SK-N-SH (cell line): ENCODE results near the gene DHPS. TPM values are rescaled to one million over a fixed set of nuclear protein-coding genes. Genes with fewer than 3 reads are reported as not detected.
A peak's percentile ranks its signal among the peaks of the same experiment; 100 is the strongest.

Experiments used
- CTCF ChIA-PET: fragments of 300-600, 350-600 bp; formaldehyde crosslinking; extraction: SDS; loops from one replicate; lab custom pipeline; 2021; lab: Yijun Ruan, JAX
- POLR2A ChIA-PET: fragments of 350-600 bp; sonication (Branson Sonifier 250); formaldehyde crosslinking; extraction: SDS; loops from one replicate; lab custom pipeline; 2020; ENCODE audit warnings: antibody characterized with exemption, inconsistent platforms; lab: Yijun Ruan, JAX
- DNase-seq: peaks from one replicate; pipeline ENCODE4 v3.0.0; 2012
- H2AFZ ChIP-seq: fragments of 200-600 bp; sonication (generic); 2 replicates; pipeline ENCODE4 v1.8.1; 2016; ENCODE audit warnings: antibody characterized with exemption, mild to moderate bottlenecking, low read depth
- H3F3A ChIP-seq: fragments of 200-600 bp; sonication (generic); replicated peaks from 2 replicates; pipeline ENCODE3; 2016; ENCODE audit warnings: antibody characterized with exemption, mild to moderate bottlenecking; ENCODE audit not compliant: insufficient read depth
- H3K27ac ChIP-seq, 2 experiments: fragments of 200-500 bp in 1 of 2; fragments of 200-600 bp in 1 of 2; sonication (Bioruptor generic) in 1 of 2; sonication (generic), shearing (Covaris generic) in 1 of 2; 2 replicates each; pipeline versions ENCODE4 v1.5.1 to v1.6.1; 2014 to 2016; ENCODE audit warnings: low read depth in 2 of 2, inconsistent platforms in 1 of 2, low read length in 1 of 2, mild to moderate bottlenecking in 1 of 2, mixed read lengths in 1 of 2
- H3K27me3 ChIP-seq: fragments of 200-600 bp; sonication (generic), shearing (Covaris generic); 2 replicates; pipeline ENCODE4 v1.6.1; 2016; ENCODE audit warnings: mixed run types; ENCODE audit not compliant: insufficient read depth
- H3K36me3 ChIP-seq, 2 experiments: fragments of 200-500 bp in 1 of 2; fragments of 200-600 bp in 1 of 2; sonication (Bioruptor generic) in 1 of 2; sonication (generic) in 1 of 2; replicated peaks in 1 of 2; 2 replicates each; pipeline versions ENCODE3 to v1.5.1; 2014 to 2016; ENCODE audit warnings: low read length in 1 of 2, mild to moderate bottlenecking in 1 of 2; ENCODE audit not compliant: insufficient read depth in 2 of 2, control insufficient read depth in 1 of 2
- H3K4me1 ChIP-seq, 2 experiments: fragments of 200-500 bp in 1 of 2; fragments of 200-600 bp in 1 of 2; sonication (Bioruptor generic) in 1 of 2; sonication (generic), shearing (Covaris generic) in 1 of 2; 2 replicates each; pipeline versions ENCODE4 v1.5.1 to v1.6.1; 2014 to 2016; ENCODE audit warnings: low read depth in 1 of 2, low read length in 1 of 2, mixed run types in 1 of 2; ENCODE audit not compliant: insufficient read depth in 2 of 2, control insufficient read depth in 1 of 2
- H3K4me2 ChIP-seq: fragments of 200-600 bp; sonication (generic), shearing (Covaris generic); 2 replicates; pipeline ENCODE4 v1.6.1; 2017; ENCODE audit warnings: mixed run types
- H3K4me3 ChIP-seq, 2 experiments: fragments of 200-500 bp in 1 of 2; fragments of 200-600 bp in 1 of 2; sonication (Bioruptor generic) in 1 of 2; sonication (generic), shearing (Covaris generic) in 1 of 2; 2 replicates each; pipeline versions ENCODE4 v1.5.1 to v1.8.1; 2014 to 2016; ENCODE audit warnings: low read depth in 2 of 2, inconsistent platforms in 1 of 2, low read length in 1 of 2, mild to moderate bottlenecking in 1 of 2, mixed read lengths in 1 of 2, moderate library complexity in 1 of 2
- H3K79me2 ChIP-seq: fragments of 200-600 bp; sonication (generic); 2 replicates; pipeline ENCODE4 v1.8.1; 2017; ENCODE audit warnings: mild to moderate bottlenecking; ENCODE audit not compliant: insufficient read depth
- H3K9ac ChIP-seq: fragments of 200-600 bp; sonication (generic); 2 replicates; pipeline ENCODE4 v1.6.1; 2017; ENCODE audit warnings: mixed run types
- H3K9me2 ChIP-seq: fragments of 200-600 bp; sonication (generic); 2 replicates; pipeline ENCODE4 v1.6.1; 2017; ENCODE audit warnings: mixed run types
- H3K9me3 ChIP-seq: fragments of 200-600 bp; sonication (generic); 2 replicates; pipeline ENCODE4 v1.6.1; 2017; ENCODE audit warnings: mixed run types, mild to moderate bottlenecking, moderate library complexity
- H4K20me1 ChIP-seq: fragments of 200-600 bp; sonication (generic); 2 replicates; pipeline ENCODE4 v1.6.1; 2017; ENCODE audit warnings: mild to moderate bottlenecking, mixed run types; ENCODE audit not compliant: insufficient read depth
- CHD2 ChIP-seq: fragments of 150-350 bp; IDR thresholded peaks from 2 replicates; pipeline ENCODE4 v1.6.1; 2018; ENCODE audit warnings: low read length; ENCODE audit not compliant: partially characterized antibody
- FOXM1 ChIP-seq: IDR thresholded peaks from 2 replicates; pipeline ENCODE4 v1.4.0; 2012; ENCODE audit warnings: low read depth, mild to moderate bottlenecking
- GABPA ChIP-seq: IDR thresholded peaks from 2 replicates; pipeline ENCODE4 v1.4.0; 2012; ENCODE audit warnings: low read depth, mild to moderate bottlenecking
- JUND ChIP-seq: IDR thresholded peaks from 2 replicates; pipeline ENCODE4 v1.4.0; 2012
- MAX ChIP-seq: IDR thresholded peaks from 2 replicates; pipeline ENCODE4 v1.4.0; 2012; ENCODE audit warnings: low read depth
- MXI1 ChIP-seq: IDR thresholded peaks from 2 replicates; pipeline ENCODE4 v1.6.1; 2012; ENCODE audit warnings: mild to moderate bottlenecking, low read depth, low read length, improper control_type of control experiment
- NRF1 ChIP-seq: IDR thresholded peaks from 2 replicates; pipeline ENCODE4 v1.6.1; 2012; ENCODE audit warnings: low read depth, mild to moderate bottlenecking, low read length
- PBX3 ChIP-seq: IDR thresholded peaks from 2 replicates; pipeline ENCODE4; 2012
- POLR2AphosphoS5 ChIP-seq: IDR thresholded peaks from 2 replicates; pipeline ENCODE4 v1.6.1; 2012; ENCODE audit warnings: low read depth, low read length
- RCOR1 ChIP-seq: fragments of 150-350 bp; IDR thresholded peaks from 2 replicates; pipeline ENCODE4 v1.6.1; 2017; ENCODE audit warnings: antibody characterized with exemption, low read length
- SIN3A ChIP-seq: IDR thresholded peaks from 2 replicates; pipeline ENCODE4 v1.6.1; 2012; ENCODE audit warnings: low read depth, mild to moderate bottlenecking, low read length, moderate library complexity, borderline replicate concordance
- TAF1 ChIP-seq: IDR thresholded peaks from 2 replicates; pipeline ENCODE4 v1.6.1; 2012; ENCODE audit warnings: low read depth, mild to moderate bottlenecking, low read length, moderate library complexity, borderline replicate concordance
- USF1 ChIP-seq: IDR thresholded peaks from 2 replicates; pipeline ENCODE4 v1.4.0; 2012; ENCODE audit warnings: low read depth, borderline replicate concordance
- ZBTB33 ChIP-seq: IDR thresholded peaks from 2 replicates; pipeline ENCODE4 v1.4.0; 2012; ENCODE audit warnings: low read depth, borderline replicate concordance
- WGBS: methylation state at CpG from one replicate; pipeline ENCODE4 v1.1.6; 2017; ENCODE audit warnings: low lambda C conversion rate; 5-methylcytosine and 5-hydroxymethylcytosine counted together
- polyA plus RNA-seq, 3 experiments: library from polyadenylated mRNA; depleted of rRNA; stranded (reverse); fragments of >200 nt; gene quantifications; 2 replicates each; pipeline ENCODE4 v1.2.3, GENCODE V29; 2012

Gene DHPS
- polyA plus RNA-seq, 1 of the 3 experiments (the other 2 are of a cell fraction): 179 TPM

- H3K4me3 ChIP-seq: peak overlapping the region; percentile 71 to 94
- peak overlapping the region; percentile 82 for H3K9ac ChIP-seq
- H3K4me2 ChIP-seq: peak overlapping the region; percentile 90
- H3K27ac ChIP-seq: no peak overlapping the region; a peak in 1 of 4 replicates
- TF ChIP-seq GABPA (no peak), POLR2AphosphoS5 (no peak), MAX (no peak), NRF1 (no peak), JUND (no peak), FOXM1 (no peak), SIN3A (no peak)
- TF ChIP-seq, all 33 proteins: peak for 0
- H3K79me2 ChIP-seq: peaks cover 47% of the 10 kb centered on the region
- peaks cover 17% of the 10 kb centered on the region for H3F3A ChIP-seq
- no peaks in the 10 kb centered on the region for H3K9me3 ChIP-seq
- no peaks in the 10 kb centered on the region for H3K9me2 ChIP-seq
- ChIA-PET POLR2A (interaction anchor here (0.9 to 1.2 kb wide), 4 partner anchors 11 to 606 kb away, joined by 3 to 6 read pairs (median 4); no protein-coding TSS in a partner anchor), CTCF (interaction anchor here (0.9 to 3.1 kb wide), 10 partner anchors 8 to 742 kb away, joined by 3 to 12 read pairs (median 4); no protein-coding TSS in a partner anchor)
- no peaks in the 10 kb centered on the region for H3K27me3 ChIP-seq
- no peak for DNase-seq
- no peaks in the 10 kb centered on the region for H4K20me1 ChIP-seq
- peak overlapping the region; percentile 76 for H2AFZ ChIP-seq
- H3K36me3 ChIP-seq: peaks cover 11 to 16% of the 10 kb centered on the region in 2 experiments
- peaks cover 4 to 35% of the 10 kb centered on the region in 2 experiments; a peak in 2 of 4 replicates for H3K4me1 ChIP-seq
- 33% methylated on average over 5 of the region's 12 CpGs for WGBS
These were observed 15.9 kb downstream of the DHPS start for GRCh38 chr19:12665671-12666264.

GRCh38 chr19:12665281-12665573 lies 16.5 kb downstream of the DHPS start:
- H3K79me2 ChIP-seq: peaks cover 42% of the 10 kb centered on the region

More at GRCh38 chr19:12665281-12665573, 16.5 kb downstream of the DHPS start:
- WGBS: 97% methylated on average over 10 of the region's 10 CpGs
- H3K4me2 ChIP-seq: no peak overlapping the region
- CTCF ChIA-PET: interaction anchor here (1.5 to 3.1 kb wide), 2 partner anchors 11 to 25 kb away, joined by 9 to 12 read pairs; no protein-coding TSS in a partner anchor
- no peak overlapping the region for H3K9ac ChIP-seq
- no peaks in the 10 kb centered on the region for H3K9me2 ChIP-seq
- H3K4me1 ChIP-seq: peaks cover 0 to 29% of the 10 kb centered on the region in 2 experiments; a peak in 1 of 4 replicates
- H3K4me3 ChIP-seq: no peak overlapping the region
- no peak overlapping the region for H3K27ac ChIP-seq
- H3F3A ChIP-seq: peaks cover 14% of the 10 kb centered on the region
- POLR2A ChIA-PET: no interaction called here
- no peaks in the 10 kb centered on the region for H3K27me3 ChIP-seq
- no peaks in the 10 kb centered on the region for H3K9me3 ChIP-seq
- H2AFZ ChIP-seq: no peak overlapping the region
- H3K36me3 ChIP-seq: peaks cover 11 to 14% of the 10 kb centered on the region in 2 experiments
- no peak for TF ChIP-seq MAX
- TF ChIP-seq TAF1: no peak
- TF ChIP-seq USF1: no peak
- TF ChIP-seq CHD2: no peak
- no peak for TF ChIP-seq PBX3
- no peak for TF ChIP-seq MXI1
- no peak for TF ChIP-seq RCOR1
- no peak for TF ChIP-seq ZBTB33
- DNase-seq: no peak
- no peaks in the 10 kb centered on the region for H4K20me1 ChIP-seq
